Limb (tissue), 2 donors: ENCODE measurements around the gene BUD23.
"Not testable (repeated sequence)": the region's sequence is repeated elsewhere in the genome, so short reads cannot be mapped to it uniquely, and the experiment has no call there.

Experiments
- DNase-seq, 2 donors: peaks; one replicate each; pipeline ENCODE4 v3.0.0-alpha.2; 2016; ENCODE audit errors: extremely low spot score in 2 of 2

Gene BUD23

GRCh38 chr7:73683056-73683787 is at the start of gene BUD23, which contains the start of gene DNAJC30:
Gene BUD23, plus strand, starts transcription at chr7:73683597. Its CDS starts 29 bp downstream, at chr7:73683626.
Gene DNAJC30, minus strand, starts transcription at chr7:73683453. Its CDS starts 30 bp downstream, at chr7:73683423.
- DNase-seq, result peak; percentile 94 to 99

- DNase-seq, result no peak
Measured at GRCh38 chr7:73633844-73634243, 49.6 kb upstream of the BUD23 start.

- no peak for DNase-seq
Measured at GRCh38 chr7:73635428-73636200, 47.8 kb upstream of the BUD23 start.

- no peak for DNase-seq
Measured at GRCh38 chr7:73638911-73639310, 44.5 kb upstream of the BUD23 start.

- DNase-seq, result no peak
Measured at GRCh38 chr7:73642834-73643233, 40.6 kb upstream of the BUD23 start.

- no peak for DNase-seq
Measured at GRCh38 chr7:73644688-73645286, 38.6 kb upstream of the BUD23 start.

GRCh38 chr7:73645643-73646174 is 37.7 kb upstream of the BUD23 start:
- DNase-seq, result no peak

- DNase-seq, result no peak
Measured at GRCh38 chr7:73646785-73647724, 36.3 kb upstream of the BUD23 start.

- DNase-seq, result no peak
Measured at GRCh38 chr7:73647725-73648592, 35.4 kb upstream of the BUD23 start.

GRCh38 chr7:73648593-73649332 is 34.6 kb upstream of the BUD23 start:
- DNase-seq, result no peak

- DNase-seq, result no peak
Measured at GRCh38 chr7:73649576-73649975, 33.8 kb upstream of the BUD23 start.

- DNase-seq, result no peak
Measured at GRCh38 chr7:73650524-73650923, 32.9 kb upstream of the BUD23 start.

GRCh38 chr7:73652541-73652949 is 30.9 kb upstream of the BUD23 start:
- DNase-seq, result no peak

- not testable (repeated sequence) for DNase-seq
Measured at GRCh38 chr7:73655309-73655708, 28.1 kb upstream of the BUD23 start.

GRCh38 chr7:73659983-73660382 is 23.4 kb upstream of the BUD23 start:
- no peak for DNase-seq

- not testable (repeated sequence) for DNase-seq
Measured at GRCh38 chr7:73660594-73660993, 22.8 kb upstream of the BUD23 start.

- no peak for DNase-seq
Measured at GRCh38 chr7:73663033-73663432, 20.4 kb upstream of the BUD23 start.

GRCh38 chr7:73667344-73668102 is 15.9 kb upstream of the BUD23 start, which contains the start of gene VPS37D:
Gene VPS37D, plus strand, starts transcription at chr7:73667831. Its CDS starts 128 bp downstream, at chr7:73667959.
- DNase-seq, result peak; percentile 88 to 97
